Activated CD8-positive, alpha-beta T cell treated with anti-CD3 and anti-CD28 coated beads for 36 hours (primary cell): ENCODE measurements around the gene VTI1A. TPM values are rescaled to one million over a fixed set of nuclear protein-coding genes. Genes with fewer than 3 reads are reported as not detected.

ENCODE experiments used
- ATAC-seq: fragments of 200-7000 bp; cut with Tn5 transposase; one replicate; pipeline ENCODE4 v1.10.0; 2021; ENCODE audit warnings: mild to moderate bottlenecking, moderate library complexity
- CTCF ChIA-PET: fragments of 350-600 bp; sonication (Branson Sonifier 250); formaldehyde crosslinking; loops from one replicate; lab custom pipeline; 2021; ENCODE audit warnings: antibody characterized with exemption; lab: Charles Lee
- POLR2A ChIA-PET: fragments of 350-600 bp; sonication (Branson Sonifier 250); formaldehyde crosslinking; loops from one replicate; lab custom pipeline; 2021; ENCODE audit warnings: antibody characterized with exemption; lab: Charles Lee
- DNase-seq: peaks from one replicate; pipeline ENCODE4 v3.0.0-alpha.2; 2020
- H3K27ac Mint-ChIP-seq: one replicate; pipeline ENCODE4 v1.8.0; 2021; ENCODE audit warnings: mild to moderate bottlenecking, mixed read lengths
- H3K27me3 Mint-ChIP-seq: one replicate; pipeline ENCODE4 v1.8.0; 2021; ENCODE audit warnings: mixed read lengths
- H3K36me3 Mint-ChIP-seq: one replicate; pipeline ENCODE4 v1.8.0; 2021; ENCODE audit warnings: low read depth, mixed read lengths
- H3K4me1 Mint-ChIP-seq: one replicate; pipeline ENCODE4 v1.8.0; 2021; ENCODE audit warnings: low read depth, mixed read lengths
- H3K4me3 Mint-ChIP-seq: one replicate; pipeline ENCODE4 v1.8.0; 2021; ENCODE audit warnings: mild to moderate bottlenecking, moderate library complexity, mixed read lengths
- H3K9me3 Mint-ChIP-seq: one replicate; pipeline ENCODE4 v1.8.0; 2021; ENCODE audit warnings: mixed read lengths
- intact Hi-C: fragments of 100-400 bp; cut with micrococcal nuclease; formaldehyde crosslinking; loops from one replicate; pipeline ENCODE4 v1.10.0; 2022
- total RNA-seq, 2 experiments: library from RNA; stranded (reverse); gene quantifications; one replicate each; pipeline ENCODE4 v1.2.3, GENCODE V29; 2021
- TF ChIP-seq, protein P1 (sequence below): fragments of 200-600 bp; IDR thresholded peaks from one replicate; pipeline ENCODE4 v1.8.0; 2022; ENCODE audit warnings: antibody characterized with exemption, mild to moderate bottlenecking

Gene VTI1A
- total RNA-seq, 2 experiments from 2014 or later, result 29.4 to 30.0 TPM

DNA sequence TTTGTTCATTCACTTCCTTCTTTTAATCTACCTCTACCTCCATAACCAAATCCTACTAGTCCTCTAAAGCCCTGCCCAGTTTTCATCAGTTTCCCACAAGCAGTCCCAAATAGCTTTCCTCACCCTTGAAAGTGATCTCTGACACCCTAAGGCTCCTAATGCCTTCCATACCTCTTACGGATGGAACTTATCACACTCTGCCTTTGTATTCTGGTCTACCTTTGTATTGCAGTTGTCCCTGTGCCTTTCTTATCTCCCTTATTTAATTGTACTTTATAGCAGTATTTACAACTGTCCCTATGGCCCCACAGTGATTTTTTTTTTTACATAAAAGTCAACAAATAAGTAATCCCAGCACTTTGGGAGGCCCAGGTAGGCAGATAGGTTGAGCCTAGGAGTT, 39.3 kb upstream of the VTI1A start:
- POLR2A ChIA-PET, result interaction anchor here (0.7 kb wide), 1 partner anchor 25 kb away, joined by 3 read pairs; no protein-coding TSS in a partner anchor
- no peak for ATAC-seq
- TF ChIP-seq, protein P1, sequence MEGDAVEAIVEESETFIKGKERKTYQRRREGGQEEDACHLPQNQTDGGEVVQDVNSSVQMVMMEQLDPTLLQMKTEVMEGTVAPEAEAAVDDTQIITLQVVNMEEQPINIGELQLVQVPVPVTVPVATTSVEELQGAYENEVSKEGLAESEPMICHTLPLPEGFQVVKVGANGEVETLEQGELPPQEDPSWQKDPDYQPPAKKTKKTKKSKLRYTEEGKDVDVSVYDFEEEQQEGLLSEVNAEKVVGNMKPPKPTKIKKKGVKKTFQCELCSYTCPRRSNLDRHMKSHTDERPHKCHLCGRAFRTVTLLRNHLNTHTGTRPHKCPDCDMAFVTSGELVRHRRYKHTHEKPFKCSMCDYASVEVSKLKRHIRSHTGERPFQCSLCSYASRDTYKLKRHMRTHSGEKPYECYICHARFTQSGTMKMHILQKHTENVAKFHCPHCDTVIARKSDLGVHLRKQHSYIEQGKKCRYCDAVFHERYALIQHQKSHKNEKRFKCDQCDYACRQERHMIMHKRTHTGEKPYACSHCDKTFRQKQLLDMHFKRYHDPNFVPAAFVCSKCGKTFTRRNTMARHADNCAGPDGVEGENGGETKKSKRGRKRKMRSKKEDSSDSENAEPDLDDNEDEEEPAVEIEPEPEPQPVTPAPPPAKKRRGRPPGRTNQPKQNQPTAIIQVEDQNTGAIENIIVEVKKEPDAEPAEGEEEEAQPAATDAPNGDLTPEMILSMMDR, result no peak
- DNase-seq, result no peak
- Mint-ChIP-seq H3K9me3 (peaks cover 1% of the 10 kb centered on the region), H3K27me3 (no peaks in the 10 kb centered on the region), H3K36me3 (peaks cover 59% of the 10 kb centered on the region), H3K4me1 (peaks cover 8% of the 10 kb centered on the region), H3K4me3 (no peak overlapping the region), H3K27ac (no peak overlapping the region)
- intact Hi-C loops, result no loop called here
- CTCF ChIA-PET, result no interaction called here

DNA sequence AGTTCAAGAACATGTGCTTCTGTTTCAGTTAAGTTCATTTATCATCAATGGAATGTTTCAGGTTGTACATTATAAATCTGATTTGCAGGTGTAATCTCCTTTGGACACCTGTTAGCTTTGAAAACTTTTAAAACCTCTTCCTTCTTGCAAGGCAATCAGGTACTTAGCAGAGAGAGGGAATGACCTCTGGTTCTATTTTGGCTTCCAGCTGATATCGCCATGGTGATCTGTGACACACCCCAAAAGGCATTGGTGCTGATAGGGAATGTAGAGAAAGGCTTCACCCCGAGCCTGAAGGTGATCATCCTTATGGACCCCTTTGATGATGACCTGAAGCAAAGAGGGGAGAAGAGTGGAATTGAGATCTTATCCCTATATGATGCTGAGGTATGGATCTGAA, 37.7 kb upstream of the VTI1A start:
- H3K4me3 Mint-ChIP-seq, result no peak overlapping the region
- no peak overlapping the region for H3K27ac Mint-ChIP-seq
- no peak for DNase-seq
- TF ChIP-seq, protein P1, result no peak
- peaks cover 1% of the 10 kb centered on the region for H3K9me3 Mint-ChIP-seq
- peaks cover 8% of the 10 kb centered on the region for H3K4me1 Mint-ChIP-seq
- POLR2A ChIA-PET, result interaction anchor here (0.6 kb wide), 1 partner anchor 13 kb away, joined by 3 read pairs; no protein-coding TSS in a partner anchor
- H3K27me3 Mint-ChIP-seq, result no peaks in the 10 kb centered on the region
- peaks cover 58% of the 10 kb centered on the region for H3K36me3 Mint-ChIP-seq
- intact Hi-C loops, result no loop called here
- no peak for ATAC-seq
- CTCF ChIA-PET, result interaction anchor here (0.8 to 2.0 kb wide), 3 partner anchors 9 to 63 kb away, joined by 3 to 6 read pairs (median 3); no protein-coding TSS in a partner anchor

DNA sequence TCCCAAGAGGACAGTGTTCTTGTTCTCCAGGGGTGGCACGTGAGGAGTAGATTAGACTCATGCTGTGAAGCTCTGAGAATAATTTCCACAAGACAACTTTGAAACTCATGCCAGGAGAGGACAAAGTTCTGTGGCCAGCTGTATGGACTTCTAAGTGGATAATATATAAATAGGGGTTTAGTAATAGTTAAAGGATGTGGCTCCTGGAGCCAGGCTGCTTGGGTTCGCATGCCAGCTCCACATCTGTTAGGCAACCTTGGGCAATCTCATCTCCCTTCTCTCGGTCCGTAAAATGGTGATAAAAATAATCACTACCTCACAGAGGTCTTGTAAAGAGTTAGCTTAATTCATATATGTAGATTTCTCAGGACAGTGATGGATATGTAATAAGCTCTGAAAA, 37.3 kb upstream of the VTI1A start:
- peaks cover 1% of the 10 kb centered on the region for H3K9me3 Mint-ChIP-seq
- TF ChIP-seq, protein P1, result no peak
- DNase-seq (no peak), ATAC-seq (no peak)
- ChIA-PET POLR2A (interaction anchor here (0.6 kb wide), 1 partner anchor 13 kb away, joined by 3 read pairs; no protein-coding TSS in a partner anchor), CTCF (interaction anchor here (0.8 to 2.0 kb wide), 3 partner anchors 8 to 62 kb away, joined by 3 to 6 read pairs (median 3); no protein-coding TSS in a partner anchor)
- no peak overlapping the region for H3K27ac Mint-ChIP-seq
- peaks cover 8% of the 10 kb centered on the region for H3K4me1 Mint-ChIP-seq
- no peak overlapping the region for H3K4me3 Mint-ChIP-seq
- H3K36me3 Mint-ChIP-seq, result peaks cover 57% of the 10 kb centered on the region
- intact Hi-C loops, result no loop called here
- H3K27me3 Mint-ChIP-seq, result no peaks in the 10 kb centered on the region

DNA sequence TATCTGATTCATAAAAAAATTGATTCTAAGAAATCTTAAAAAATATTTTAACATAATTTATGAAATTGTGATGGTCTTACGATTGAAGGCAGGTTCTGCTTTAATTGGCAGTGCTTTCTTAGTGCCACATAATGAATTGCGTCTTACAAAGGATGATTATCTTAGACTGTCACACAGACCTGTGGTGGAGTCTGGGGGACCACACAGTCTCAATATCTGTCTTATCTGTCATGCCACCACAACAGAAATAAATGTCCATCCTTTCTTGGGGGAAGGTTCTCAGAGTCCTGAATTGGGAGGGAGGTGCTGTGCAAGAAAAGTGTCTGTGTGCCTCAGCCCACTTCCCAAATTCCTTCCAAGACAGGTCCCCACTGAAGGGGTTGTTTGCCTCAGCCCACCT, 34.3 kb upstream of the VTI1A start:
- ChIA-PET CTCF (no interaction called here), POLR2A (no interaction called here)
- peaks cover 1% of the 10 kb centered on the region for H3K4me1 Mint-ChIP-seq
- no peak overlapping the region for H3K4me3 Mint-ChIP-seq
- TF ChIP-seq, protein P1, result no peak
- peaks cover 52% of the 10 kb centered on the region for H3K36me3 Mint-ChIP-seq
- no peaks in the 10 kb centered on the region for H3K27me3 Mint-ChIP-seq
- H3K9me3 Mint-ChIP-seq, result no peaks in the 10 kb centered on the region
- H3K27ac Mint-ChIP-seq, result no peak overlapping the region
- ATAC-seq (no peak), DNase-seq (no peak)
- intact Hi-C loops, result no loop called here

DNA sequence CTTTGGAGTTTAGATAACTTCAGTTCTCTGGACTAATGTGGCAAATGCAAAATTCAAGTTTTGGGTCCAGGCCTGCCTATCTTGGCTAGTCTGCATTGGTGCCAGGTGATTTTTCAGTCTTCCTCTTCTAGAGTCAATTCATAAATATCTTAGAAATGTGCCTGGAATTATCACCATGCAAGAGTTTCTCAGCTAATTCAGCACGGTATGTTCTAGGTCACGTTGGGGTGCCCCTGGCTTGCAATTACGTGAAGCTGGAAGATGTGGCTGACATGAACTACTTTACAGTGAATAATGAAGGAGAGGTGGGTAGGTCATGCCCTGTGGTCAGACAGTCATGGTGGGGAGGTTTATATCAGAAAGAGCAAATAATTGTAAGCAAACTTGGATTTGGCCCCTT, 25.3 kb upstream of the VTI1A start:
- Mint-ChIP-seq H3K27ac (no peak overlapping the region), H3K4me3 (no peak overlapping the region), H3K27me3 (no peaks in the 10 kb centered on the region), H3K4me1 (no peaks in the 10 kb centered on the region), H3K9me3 (no peaks in the 10 kb centered on the region), H3K36me3 (peaks cover 39% of the 10 kb centered on the region)
- DNase-seq (no peak), ATAC-seq (no peak)
- POLR2A ChIA-PET, result no interaction called here
- CTCF ChIA-PET, result interaction anchor here (1.3 to 1.8 kb wide), 3 partner anchors 13 to 50 kb away, joined by 3 to 5 read pairs (median 4); no protein-coding TSS in a partner anchor
- TF ChIP-seq, protein P1, result no peak
- intact Hi-C loops, result no loop called here
